MM.1S (cell line): ENCODE data around the gene CABLES2.

ENCODE experiments used
- CTCF ChIP-seq: fragments of 300-600 bp; sonication (generic); IDR thresholded peaks from 2 replicates; pipeline ENCODE4 v1.5.1; 2016; ENCODE audit warnings: antibody characterized with exemption, low read length, mixed read lengths
- EZH2 ChIP-seq: fragments of 300-600 bp; sonication (generic); optimal IDR thresholded peaks from 2 replicates; pipeline ENCODE3; 2017; ENCODE audit warnings: low read depth, mild to moderate bottlenecking, antibody characterized with exemption, low read length, mixed read lengths

GRCh38 chr20:62418709-62419487 is 11.8 kb upstream of the CABLES2 start:
- TF ChIP-seq CTCF: no peak
- TF ChIP-seq EZH2: no peak
